GM12864 (cell line): ENCODE measurements around the gene ALG11.

Experiments used
- DNase-seq: peaks from one replicate; pipeline ENCODE4 v3.0.0-alpha.2; 2011; ENCODE audit warnings: low read depth
- H3K4me3 ChIP-seq: 2 replicates; pipeline ENCODE4 v1.5.1; 2011; ENCODE audit warnings: mild to moderate bottlenecking, low read depth, low read length, control low read depth
- TF ChIP-seq, protein P1 (sequence below): IDR thresholded peaks from 2 replicates; pipeline ENCODE4 v1.5.1; 2011; ENCODE audit warnings: low read depth, mild to moderate bottlenecking, moderate library complexity, low read length, control low read depth, inconsistent platforms; ENCODE audit errors: missing control alignments

Gene ALG11, protein sequence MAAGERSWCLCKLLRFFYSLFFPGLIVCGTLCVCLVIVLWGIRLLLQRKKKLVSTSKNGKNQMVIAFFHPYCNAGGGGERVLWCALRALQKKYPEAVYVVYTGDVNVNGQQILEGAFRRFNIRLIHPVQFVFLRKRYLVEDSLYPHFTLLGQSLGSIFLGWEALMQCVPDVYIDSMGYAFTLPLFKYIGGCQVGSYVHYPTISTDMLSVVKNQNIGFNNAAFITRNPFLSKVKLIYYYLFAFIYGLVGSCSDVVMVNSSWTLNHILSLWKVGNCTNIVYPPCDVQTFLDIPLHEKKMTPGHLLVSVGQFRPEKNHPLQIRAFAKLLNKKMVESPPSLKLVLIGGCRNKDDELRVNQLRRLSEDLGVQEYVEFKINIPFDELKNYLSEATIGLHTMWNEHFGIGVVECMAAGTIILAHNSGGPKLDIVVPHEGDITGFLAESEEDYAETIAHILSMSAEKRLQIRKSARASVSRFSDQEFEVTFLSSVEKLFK

DNA sequence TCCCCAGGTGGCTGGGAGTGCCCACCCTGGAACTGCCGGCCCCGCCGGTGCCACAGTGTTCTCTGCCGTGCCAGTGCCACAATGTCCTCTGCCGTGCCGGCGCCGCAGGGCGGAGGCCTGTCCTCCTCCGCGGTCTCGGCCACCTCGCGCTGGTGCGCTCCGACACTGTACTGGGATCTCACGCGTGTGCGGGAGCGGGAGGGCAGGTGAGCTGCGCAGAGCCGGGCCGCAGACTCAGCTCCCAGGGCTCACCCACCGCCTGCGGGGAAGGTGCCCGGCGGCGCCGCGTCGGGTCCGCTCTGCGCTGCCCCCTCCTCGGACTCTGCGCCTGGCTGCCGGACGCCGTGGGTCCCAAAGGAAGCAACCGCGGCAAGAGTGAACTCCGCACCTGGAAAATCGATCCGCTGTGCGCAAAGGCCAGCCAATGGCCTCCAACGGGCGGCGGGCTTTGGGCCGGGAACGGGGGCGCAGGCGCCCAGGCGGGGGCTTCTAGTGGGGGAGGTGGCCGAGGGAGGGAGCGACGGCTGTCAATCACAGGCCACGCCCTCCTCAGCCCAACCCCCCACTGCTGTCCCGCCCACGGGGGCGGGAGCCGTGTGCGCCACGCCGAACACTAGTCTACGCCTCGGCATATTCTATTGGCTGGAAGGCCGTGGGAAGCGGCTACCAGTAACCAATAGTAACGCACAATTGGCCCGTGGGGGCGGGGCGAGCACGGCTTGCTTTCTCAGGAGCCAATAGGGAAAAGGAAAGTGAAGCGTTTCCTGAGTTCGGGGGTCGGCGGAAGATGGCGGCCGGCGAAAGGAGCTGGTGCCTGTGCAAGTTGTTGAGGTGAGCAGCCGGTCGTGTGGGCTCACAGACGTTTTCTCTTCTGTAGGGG lies at the start of gene ALG11:
TSS of gene ALG11 (plus strand) at position 767 of the 880 bp plus-strand sequence. CDS start at position 788, 21 bp downstream.
- peak within 1 kb of the TSS; percentile 93 for H3K4me3 ChIP-seq
- peak; percentile 93 for DNase-seq
- TF ChIP-seq, protein P1, sequence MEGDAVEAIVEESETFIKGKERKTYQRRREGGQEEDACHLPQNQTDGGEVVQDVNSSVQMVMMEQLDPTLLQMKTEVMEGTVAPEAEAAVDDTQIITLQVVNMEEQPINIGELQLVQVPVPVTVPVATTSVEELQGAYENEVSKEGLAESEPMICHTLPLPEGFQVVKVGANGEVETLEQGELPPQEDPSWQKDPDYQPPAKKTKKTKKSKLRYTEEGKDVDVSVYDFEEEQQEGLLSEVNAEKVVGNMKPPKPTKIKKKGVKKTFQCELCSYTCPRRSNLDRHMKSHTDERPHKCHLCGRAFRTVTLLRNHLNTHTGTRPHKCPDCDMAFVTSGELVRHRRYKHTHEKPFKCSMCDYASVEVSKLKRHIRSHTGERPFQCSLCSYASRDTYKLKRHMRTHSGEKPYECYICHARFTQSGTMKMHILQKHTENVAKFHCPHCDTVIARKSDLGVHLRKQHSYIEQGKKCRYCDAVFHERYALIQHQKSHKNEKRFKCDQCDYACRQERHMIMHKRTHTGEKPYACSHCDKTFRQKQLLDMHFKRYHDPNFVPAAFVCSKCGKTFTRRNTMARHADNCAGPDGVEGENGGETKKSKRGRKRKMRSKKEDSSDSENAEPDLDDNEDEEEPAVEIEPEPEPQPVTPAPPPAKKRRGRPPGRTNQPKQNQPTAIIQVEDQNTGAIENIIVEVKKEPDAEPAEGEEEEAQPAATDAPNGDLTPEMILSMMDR = no peak

DNA sequence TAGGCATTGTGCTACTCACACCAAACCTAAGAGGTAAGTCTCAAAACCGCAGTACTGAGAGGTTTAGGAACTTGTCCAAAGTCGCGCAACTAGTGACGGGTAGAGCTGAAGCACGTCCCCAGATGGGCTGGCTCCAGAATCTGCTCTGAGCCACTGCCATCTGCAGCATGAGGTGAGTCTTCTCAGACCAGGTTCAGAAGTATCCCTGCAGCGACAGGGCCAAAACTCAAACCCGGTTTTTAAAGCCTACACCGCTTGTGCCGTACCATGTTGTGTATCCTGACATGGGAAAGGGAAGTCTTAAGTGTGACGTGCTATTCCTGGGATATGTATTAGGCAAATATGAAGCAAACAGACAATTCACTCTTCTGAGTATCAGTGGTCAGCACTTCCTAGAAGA lies 46.0 kb upstream of the ALG11 start:
- TF ChIP-seq, protein P1 = no peak
- H3K4me3 ChIP-seq = no peak overlapping the region
- no peak for DNase-seq

DNA sequence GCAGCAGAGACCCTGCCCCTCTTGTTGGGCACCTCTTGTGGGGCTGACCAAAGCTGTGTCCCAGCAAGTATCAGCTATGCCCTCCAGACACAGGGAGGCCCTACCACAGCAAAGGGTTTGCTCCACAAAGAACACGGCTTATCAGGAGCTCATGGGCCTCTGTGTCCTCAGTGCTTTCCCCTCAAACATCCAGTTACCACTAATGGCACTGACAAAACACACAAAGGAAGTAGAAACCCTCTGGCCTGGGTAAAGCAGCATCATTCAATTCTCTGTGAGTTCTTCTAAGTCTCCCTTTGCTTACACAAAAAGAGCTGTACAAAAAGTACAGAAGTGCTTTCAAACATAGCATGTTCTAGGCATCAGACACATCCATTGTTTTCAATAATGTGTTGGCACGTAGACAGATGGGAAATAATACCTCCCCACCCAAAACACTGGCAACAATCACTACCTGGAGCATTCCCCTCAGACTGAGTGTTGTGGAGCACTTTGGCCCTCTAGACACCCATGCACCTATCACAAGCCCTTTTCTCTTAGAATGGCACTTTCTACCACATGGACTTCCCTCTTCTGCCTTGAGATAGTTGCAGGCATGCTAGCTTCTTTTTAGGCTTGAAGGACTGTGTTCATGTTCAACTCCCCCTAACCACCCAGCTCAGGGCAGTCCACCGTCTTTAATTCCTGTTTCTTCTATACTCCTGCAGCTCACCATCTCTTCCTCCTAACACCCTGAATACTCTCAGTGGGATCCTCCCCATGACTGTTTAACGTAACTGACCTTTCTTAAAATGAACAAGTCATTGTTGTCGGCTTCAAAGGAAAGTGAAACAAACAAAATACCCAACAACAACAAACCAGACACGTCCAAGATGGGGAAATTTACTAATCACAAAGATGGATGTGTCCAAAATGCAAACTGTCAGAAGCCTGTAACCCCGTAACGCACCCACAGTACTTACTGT lies 44.4 kb upstream of the ALG11 start:
- H3K4me3 ChIP-seq = no peak overlapping the region
- TF ChIP-seq, protein P1 = no peak
- DNase-seq = no peak

DNA sequence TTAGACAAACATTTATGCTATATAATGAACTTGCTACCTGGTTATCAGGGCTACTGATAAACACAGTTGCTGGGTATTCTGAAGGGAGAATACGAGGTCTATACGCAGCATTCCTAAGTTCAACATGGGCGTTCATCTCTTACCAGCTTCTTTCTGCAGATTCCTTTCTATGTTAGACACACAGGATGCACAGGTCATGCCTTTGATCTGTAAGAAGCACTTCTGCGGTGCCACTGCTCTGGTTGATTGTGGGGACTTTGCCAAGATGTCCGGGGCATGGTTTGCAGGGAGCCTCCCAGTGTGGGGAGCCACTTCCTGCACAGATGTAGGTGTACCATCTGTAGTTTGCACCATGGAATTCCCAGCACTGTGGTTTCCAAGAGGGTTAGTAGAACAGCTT lies 41.8 kb upstream of the ALG11 start:
- no peak overlapping the region for H3K4me3 ChIP-seq
- DNase-seq = no peak
- TF ChIP-seq, protein P1 = no peak

DNA sequence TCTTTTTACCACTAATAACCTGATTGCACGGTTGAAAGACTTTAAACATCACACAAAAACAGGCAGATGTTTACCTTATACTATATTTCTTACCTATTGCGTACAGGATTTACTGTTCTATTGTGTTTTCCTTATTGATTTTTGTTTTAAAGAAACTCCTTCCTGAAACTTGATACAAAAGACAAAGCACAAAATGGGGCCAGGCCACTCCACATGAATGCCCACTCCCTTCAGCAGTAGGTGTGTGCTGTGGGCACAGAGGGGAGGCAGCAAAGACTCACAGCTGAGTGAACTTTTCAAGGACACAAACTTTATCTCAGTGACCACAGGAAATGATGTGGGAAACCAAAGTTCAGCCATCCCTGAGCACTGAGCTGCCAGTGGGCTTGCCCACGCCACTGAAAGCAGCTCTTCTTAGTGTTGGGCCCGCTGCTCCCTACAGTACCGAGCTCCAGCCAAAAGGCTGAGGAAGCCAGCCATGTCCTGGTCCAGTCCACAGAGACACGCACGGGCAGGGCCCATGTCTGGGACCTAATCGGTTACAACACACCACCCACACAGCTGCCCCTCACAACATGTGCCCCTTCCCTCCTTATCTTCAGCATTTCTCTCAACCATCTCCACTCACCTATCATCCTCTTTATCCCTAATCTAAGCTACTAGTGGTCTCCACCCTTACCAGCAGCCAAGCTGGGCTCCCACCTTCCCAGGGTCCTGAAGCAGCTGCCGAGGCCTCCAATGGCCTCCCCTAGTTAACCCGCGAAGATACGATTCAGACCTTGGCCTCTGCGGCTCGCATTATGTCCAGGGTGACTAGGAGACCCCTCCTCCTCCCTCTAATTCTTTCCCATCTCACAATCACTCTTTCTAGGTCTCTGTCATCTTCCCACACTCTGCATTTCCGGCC lies 40.4 kb upstream of the ALG11 start:
- no peak for DNase-seq
- TF ChIP-seq, protein P1 = no peak
- no peak overlapping the region for H3K4me3 ChIP-seq

DNA sequence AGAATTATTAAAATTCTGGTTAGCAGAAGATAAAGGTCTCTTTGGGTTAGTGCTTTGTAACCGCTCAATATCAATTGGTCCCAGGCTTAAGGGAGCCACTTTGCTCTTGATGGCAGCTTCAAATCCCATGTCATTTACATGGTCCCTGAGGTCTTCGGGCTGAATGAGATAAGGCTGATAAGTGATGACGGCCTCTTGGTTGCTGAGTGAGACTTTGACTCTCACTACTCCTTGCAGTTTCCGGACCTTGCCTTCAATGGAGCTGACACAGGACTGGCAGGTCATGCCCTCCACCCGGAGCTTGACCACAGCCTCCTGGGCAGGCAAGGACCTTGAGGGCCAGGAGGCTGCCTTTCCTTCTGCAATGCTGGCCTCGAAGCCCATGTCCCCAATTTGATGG lies 37.7 kb upstream of the ALG11 start:
- TF ChIP-seq, protein P1 = no peak
- no peak overlapping the region for H3K4me3 ChIP-seq
- DNase-seq = no peak
